ENCODE results near the gene PLAGL1.
"Not testable (repeated sequence)": the region's sequence is repeated elsewhere in the genome, so short reads cannot be mapped to it uniquely, and the experiment has no call there.

PLAGL1 gene

GRCh38 chr6:143941852-143942627, 66.0 kb downstream of the PLAGL1 start:
- peak; percentile 36 to 70 for DNase-seq (ENCODE audit: low spot score in 2 of 2)

GRCh38 chr6:143940011-143940597, 68.0 kb downstream of the PLAGL1 start:
- H3K36me3 Mint-ChIP-seq: peaks cover 6% of the 10 kb centered on the region
- H3K27ac Mint-ChIP-seq: no peak overlapping the region
- no peak overlapping the region for H3K4me3 Mint-ChIP-seq
- H3K4me1 Mint-ChIP-seq: peaks cover 12% of the 10 kb centered on the region
- peak; percentile 80 for ATAC-seq
- no peaks in the 10 kb centered on the region for H3K9me3 Mint-ChIP-seq
- DNase-seq (ENCODE audit: low spot score in 2 of 2): peak in 1 of 2 donors; percentile 14

More at GRCh38 chr6:143941852-143942627, 66.0 kb downstream of the PLAGL1 start:
- peak; percentile 75 for ATAC-seq
- Mint-ChIP-seq H3K36me3 (peaks cover 6% of the 10 kb centered on the region), H3K4me1 (peaks cover 12% of the 10 kb centered on the region), H3K27ac (no peak overlapping the region), H3K4me3 (no peak overlapping the region), H3K9me3 (no peaks in the 10 kb centered on the region)

GRCh38 chr6:143939364-143939763, 68.7 kb downstream of the PLAGL1 start:
- Mint-ChIP-seq H3K9me3 (no peaks in the 10 kb centered on the region), H3K36me3 (peaks cover 6% of the 10 kb centered on the region), H3K27ac (no peak overlapping the region), H3K4me3 (no peak overlapping the region), H3K4me1 (peaks cover 12% of the 10 kb centered on the region)
- ATAC-seq (no peak), DNase-seq (ENCODE audit: low spot score in 2 of 2) (no peak)

GRCh38 chr6:143937668-143937970, 70.4 kb downstream of the PLAGL1 start:
- peaks cover 12% of the 10 kb centered on the region for H3K4me1 Mint-ChIP-seq
- H3K27ac Mint-ChIP-seq: no peak overlapping the region
- ATAC-seq: no peak
- DNase-seq (ENCODE audit: low spot score in 2 of 2): no peak
- peaks cover 6% of the 10 kb centered on the region for H3K36me3 Mint-ChIP-seq
- H3K9me3 Mint-ChIP-seq: no peaks in the 10 kb centered on the region
- H3K4me3 Mint-ChIP-seq: no peak overlapping the region

GRCh38 chr6:143936778-143937667, 71.0 kb downstream of the PLAGL1 start:
- H3K27ac Mint-ChIP-seq: no peak overlapping the region
- H3K9me3 Mint-ChIP-seq: peaks cover 5% of the 10 kb centered on the region
- DNase-seq (ENCODE audit: low spot score in 2 of 2) (peak in 1 of 2 donors; percentile 33), ATAC-seq (no peak)
- H3K4me3 Mint-ChIP-seq: no peak overlapping the region
- peaks cover 7% of the 10 kb centered on the region for H3K4me1 Mint-ChIP-seq
- peaks cover 6% of the 10 kb centered on the region for H3K36me3 Mint-ChIP-seq

- H3K4me1 Mint-ChIP-seq: peaks cover under 1% of the 10 kb centered on the region
- H3K36me3 Mint-ChIP-seq: peaks cover under 1% of the 10 kb centered on the region
- H3K27ac Mint-ChIP-seq: no peak overlapping the region
- peaks cover 5% of the 10 kb centered on the region for H3K9me3 Mint-ChIP-seq
- ATAC-seq (no peak), DNase-seq (ENCODE audit: low spot score in 2 of 2) (no peak)
- H3K4me3 Mint-ChIP-seq: no peak overlapping the region
These were observed 71.7 kb downstream of the PLAGL1 start for GRCh38 chr6:143936347-143936746.

GRCh38 chr6:143934867-143935266, 73.2 kb downstream of the PLAGL1 start:
- Mint-ChIP-seq H3K4me1 (no peaks in the 10 kb centered on the region), H3K4me3 (no peak overlapping the region), H3K9me3 (peaks cover 5% of the 10 kb centered on the region), H3K27ac (peak overlapping the region; percentile 10), H3K36me3 (no peaks in the 10 kb centered on the region)
- DNase-seq (ENCODE audit: low spot score in 2 of 2) (no peak), ATAC-seq (no peak)

- H3K27ac Mint-ChIP-seq: peak overlapping the region; percentile 10
- DNase-seq (ENCODE audit: low spot score in 2 of 2): no peak
- no peaks in the 10 kb centered on the region for H3K36me3 Mint-ChIP-seq
- H3K9me3 Mint-ChIP-seq: peaks cover 5% of the 10 kb centered on the region
- ATAC-seq: no peak
- H3K4me3 Mint-ChIP-seq: no peak overlapping the region
- H3K4me1 Mint-ChIP-seq: no peaks in the 10 kb centered on the region
These were observed 73.7 kb downstream of the PLAGL1 start for GRCh38 chr6:143934331-143934730.

- Mint-ChIP-seq H3K27ac (no peak overlapping the region), H3K4me1 (no peaks in the 10 kb centered on the region), H3K9me3 (peaks cover 9% of the 10 kb centered on the region), H3K36me3 (no peaks in the 10 kb centered on the region), H3K4me3 (no peak overlapping the region)
- ATAC-seq (no peak), DNase-seq (ENCODE audit: low spot score in 2 of 2) (no peak)
These were observed 78.1 kb downstream of the PLAGL1 start for GRCh38 chr6:143929975-143930374.

- Mint-ChIP-seq H3K9me3 (peaks cover 9% of the 10 kb centered on the region), H3K27ac (no peak overlapping the region), H3K36me3 (no peaks in the 10 kb centered on the region), H3K4me3 (no peak overlapping the region), H3K4me1 (no peaks in the 10 kb centered on the region)
- DNase-seq (ENCODE audit: low spot score in 2 of 2) (no peak), ATAC-seq (no peak)
These were observed 79.2 kb downstream of the PLAGL1 start for GRCh38 chr6:143928853-143929252.

GRCh38 chr6:143917026-143917425, 91.0 kb downstream of the PLAGL1 start:
- ATAC-seq: not testable (repeated sequence)
- peaks cover 20% of the 10 kb centered on the region for H3K9me3 Mint-ChIP-seq

GRCh38 chr6:143912671-143913070, 95.4 kb downstream of the PLAGL1 start:
- H3K9me3 Mint-ChIP-seq: peaks cover 24% of the 10 kb centered on the region
- DNase-seq (ENCODE audit: low spot score in 2 of 2) (no peak), ATAC-seq (no peak)
- no peak overlapping the region for H3K27ac Mint-ChIP-seq
- no peaks in the 10 kb centered on the region for H3K36me3 Mint-ChIP-seq
- no peak overlapping the region for H3K4me3 Mint-ChIP-seq
- no peaks in the 10 kb centered on the region for H3K4me1 Mint-ChIP-seq

More at GRCh38 chr6:143917026-143917425, 91.0 kb downstream of the PLAGL1 start:
- not testable (repeated sequence) for H3K4me1 Mint-ChIP-seq; H3K27ac Mint-ChIP-seq; H3K36me3 Mint-ChIP-seq; DNase-seq (ENCODE audit: low spot score in 2 of 2); H3K4me3 Mint-ChIP-seq

- ATAC-seq (no peak), DNase-seq (ENCODE audit: low spot score in 2 of 2) (no peak)
- Mint-ChIP-seq H3K27ac (no peak overlapping the region), H3K4me1 (no peaks in the 10 kb centered on the region), H3K36me3 (no peaks in the 10 kb centered on the region), H3K4me3 (no peak overlapping the region), H3K9me3 (peaks cover 20% of the 10 kb centered on the region)
These were observed 97.0 kb downstream of the PLAGL1 start for GRCh38 chr6:143911028-143911427.

- ATAC-seq: no peak
- no peaks in the 10 kb centered on the region for H3K9me3 Mint-ChIP-seq
- DNase-seq (ENCODE audit: low spot score in 2 of 2): no peak
- no peak overlapping the region for H3K4me3 Mint-ChIP-seq
- peaks cover 9% of the 10 kb centered on the region for H3K4me1 Mint-ChIP-seq
- H3K27ac Mint-ChIP-seq: no peak overlapping the region
- H3K36me3 Mint-ChIP-seq: no peaks in the 10 kb centered on the region
These were observed 105.2 kb downstream of the PLAGL1 start for GRCh38 chr6:143902827-143903226.

GRCh38 chr6:143901885-143902750, 105.9 kb downstream of the PLAGL1 start:
- no peak overlapping the region for H3K4me3 Mint-ChIP-seq
- peak overlapping the region; percentile 38 for H3K27ac Mint-ChIP-seq

More at GRCh38 chr6:143901885-143902750, 105.9 kb downstream of the PLAGL1 start:
- H3K9me3 Mint-ChIP-seq: no peaks in the 10 kb centered on the region
- H3K36me3 Mint-ChIP-seq: no peaks in the 10 kb centered on the region
- DNase-seq (ENCODE audit: low spot score in 2 of 2) (peak in 1 of 2 donors; percentile 55), ATAC-seq (peak; percentile 94)
- peaks cover 9% of the 10 kb centered on the region for H3K4me1 Mint-ChIP-seq

Data from stimulated activated effector memory CD8-positive, alpha-beta T cell treated with anti-CD3 and anti-CD28 coated beads, Interleukin-12 subunit alpha, Interleukin-12 subunit beta, amount 100 ng/mL, for 72 hours (primary cell).